ENCODE data around the gene ADORA1. TPM values are rescaled to one million over a fixed set of nuclear protein-coding genes. Genes with fewer than 3 reads are reported as not detected.

The ADORA1 gene
- total and polyA plus RNA-seq, 2 experiments from 2014 or later: 8.5 to 22.2 TPM

- Histone ChIP-seq H3K4me3 (no peak overlapping the region), H3K9me3 (ENCODE audit: low read depth) (no peaks in the 10 kb centered on the region), H3K27ac (no peak overlapping the region), H3K27me3 (no peaks in the 10 kb centered on the region), H3K4me1 (ENCODE audit: low read depth) (peaks cover 34% of the 10 kb centered on the region), H3K36me3 (no peaks in the 10 kb centered on the region)
- TF ChIP-seq CTCF (IDR thresholded peaks at IDR 0.05; ENCODE audit: low read depth, low read length): no peak
- DNase-seq (ENCODE audit: low read depth in 1 of 2, low spot score in 1 of 2): no peak
These were observed 28.8 kb downstream of the ADORA1 start for GRCh38 chr1:203156280-203156679.

GRCh38 chr1:203158423-203158822, 30.9 kb downstream of the ADORA1 start:
- TF ChIP-seq CTCF (IDR thresholded peaks at IDR 0.05; ENCODE audit: low read depth, low read length): no peak
- Histone ChIP-seq H3K27me3 (no peaks in the 10 kb centered on the region), H3K9me3 (ENCODE audit: low read depth) (no peaks in the 10 kb centered on the region), H3K4me3 (no peak overlapping the region), H3K4me1 (ENCODE audit: low read depth) (peaks cover 12% of the 10 kb centered on the region), H3K27ac (no peak overlapping the region), H3K36me3 (no peaks in the 10 kb centered on the region)
- DNase-seq (ENCODE audit: low read depth in 1 of 2, low spot score in 1 of 2): no peak

GRCh38 chr1:203158960-203159665, 31.6 kb downstream of the ADORA1 start:
- no peaks in the 10 kb centered on the region for H3K9me3 ChIP-seq (ENCODE audit: low read depth)
- no peak overlapping the region for H3K27ac ChIP-seq
- H3K4me1 ChIP-seq (ENCODE audit: low read depth): peaks cover 6% of the 10 kb centered on the region
- H3K36me3 ChIP-seq: no peaks in the 10 kb centered on the region
- TF ChIP-seq CTCF (IDR thresholded peaks at IDR 0.05; ENCODE audit: low read depth, low read length): no peak
- no peaks in the 10 kb centered on the region for H3K27me3 ChIP-seq
- no peak overlapping the region for H3K4me3 ChIP-seq
- DNase-seq (ENCODE audit: low read depth in 1 of 2, low spot score in 1 of 2): no peak

- H3K4me3 ChIP-seq: no peak overlapping the region
- no peaks in the 10 kb centered on the region for H3K36me3 ChIP-seq
- no peaks in the 10 kb centered on the region for H3K4me1 ChIP-seq (ENCODE audit: low read depth)
- DNase-seq (ENCODE audit: low read depth in 1 of 2, low spot score in 1 of 2): no peak
- H3K27me3 ChIP-seq: no peaks in the 10 kb centered on the region
- no peaks in the 10 kb centered on the region for H3K9me3 ChIP-seq (ENCODE audit: low read depth)
- no peak overlapping the region for H3K27ac ChIP-seq
- no peak for TF ChIP-seq CTCF (IDR thresholded peaks at IDR 0.05; ENCODE audit: low read depth, low read length)
These were observed 32.3 kb downstream of the ADORA1 start for GRCh38 chr1:203159844-203160243.

GRCh38 chr1:203161175-203161574, 33.6 kb downstream of the ADORA1 start:
- Histone ChIP-seq H3K27ac (no peak overlapping the region), H3K4me1 (ENCODE audit: low read depth) (no peaks in the 10 kb centered on the region), H3K27me3 (no peaks in the 10 kb centered on the region), H3K36me3 (no peaks in the 10 kb centered on the region), H3K9me3 (ENCODE audit: low read depth) (no peaks in the 10 kb centered on the region), H3K4me3 (no peak overlapping the region)
- DNase-seq (ENCODE audit: low read depth in 1 of 2, low spot score in 1 of 2): no peak
- no peak for TF ChIP-seq CTCF (IDR thresholded peaks at IDR 0.05; ENCODE audit: low read depth, low read length)

Data from cardiac muscle cell (in vitro differentiated cells and primary cell).